ENCODE data around the gene RTP1.

DNA sequence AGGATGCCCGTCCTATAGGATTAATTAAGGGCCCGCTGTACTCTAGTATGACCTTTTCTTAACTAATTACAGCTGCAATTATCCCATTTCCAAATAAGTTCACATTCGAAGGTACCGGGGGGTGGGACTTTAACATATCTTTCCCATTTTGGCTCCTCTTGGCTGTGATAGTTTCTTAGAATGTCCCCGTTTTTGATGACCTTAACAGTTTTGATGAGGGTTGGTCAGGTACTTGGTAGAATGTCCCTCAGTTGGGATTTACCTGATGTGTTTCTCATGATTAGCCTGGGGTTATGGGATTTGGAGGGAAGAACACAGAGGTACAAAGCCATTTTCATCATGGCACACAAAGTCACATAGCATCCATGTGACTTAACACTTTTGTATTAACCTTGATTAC, 18.2 kb downstream of the RTP1 start:
- no peak for TF ChIP-seq CTCF (IDR thresholded peaks at IDR 0.05; ENCODE audit: low read depth, low read length, poor library complexity, severe bottlenecking)
- no peak for TF ChIP-seq EZH2phosphoT487 (IDR thresholded peaks at IDR 0.05; ENCODE audit: borderline replicate concordance, low read length)
